ENCODE data around the gene STAB1.
"Not testable (repeated sequence)": the region's sequence is repeated elsewhere in the genome, so short reads cannot be mapped to it uniquely, and the experiment has no call there.

Gene STAB1

GRCh38 chr3:52525680-52526561 lies 30.8 kb downstream of the STAB1 start:
- DNase-seq, result no peak

DNA sequence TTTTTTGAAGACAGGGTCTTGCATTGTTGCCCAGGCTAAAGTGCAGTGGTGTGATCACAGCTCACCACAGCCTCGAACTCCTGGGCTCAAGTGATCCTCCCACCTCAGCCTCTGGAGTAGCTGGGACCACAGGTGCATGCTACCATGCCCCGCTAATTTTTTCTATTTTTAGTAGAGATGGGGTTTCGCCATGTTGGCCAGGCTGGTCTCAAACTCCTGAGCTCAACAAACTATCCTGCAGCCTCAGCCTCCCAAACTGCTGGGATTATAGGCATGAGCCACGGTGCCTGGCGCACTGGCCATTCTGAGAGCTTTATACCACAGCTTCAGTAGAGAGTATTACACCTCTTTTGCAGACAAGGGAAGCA lies 31.5 kb downstream of the STAB1 start:
- DNase-seq, result not testable (repeated sequence)

- DNase-seq, result no peak
Observed at GRCh38 chr3:52527039-52527731, 32.0 kb downstream of the STAB1 start.

GRCh38 chr3:52527732-52528585 lies 32.8 kb downstream of the STAB1 start:
- DNase-seq, result no peak

DNA sequence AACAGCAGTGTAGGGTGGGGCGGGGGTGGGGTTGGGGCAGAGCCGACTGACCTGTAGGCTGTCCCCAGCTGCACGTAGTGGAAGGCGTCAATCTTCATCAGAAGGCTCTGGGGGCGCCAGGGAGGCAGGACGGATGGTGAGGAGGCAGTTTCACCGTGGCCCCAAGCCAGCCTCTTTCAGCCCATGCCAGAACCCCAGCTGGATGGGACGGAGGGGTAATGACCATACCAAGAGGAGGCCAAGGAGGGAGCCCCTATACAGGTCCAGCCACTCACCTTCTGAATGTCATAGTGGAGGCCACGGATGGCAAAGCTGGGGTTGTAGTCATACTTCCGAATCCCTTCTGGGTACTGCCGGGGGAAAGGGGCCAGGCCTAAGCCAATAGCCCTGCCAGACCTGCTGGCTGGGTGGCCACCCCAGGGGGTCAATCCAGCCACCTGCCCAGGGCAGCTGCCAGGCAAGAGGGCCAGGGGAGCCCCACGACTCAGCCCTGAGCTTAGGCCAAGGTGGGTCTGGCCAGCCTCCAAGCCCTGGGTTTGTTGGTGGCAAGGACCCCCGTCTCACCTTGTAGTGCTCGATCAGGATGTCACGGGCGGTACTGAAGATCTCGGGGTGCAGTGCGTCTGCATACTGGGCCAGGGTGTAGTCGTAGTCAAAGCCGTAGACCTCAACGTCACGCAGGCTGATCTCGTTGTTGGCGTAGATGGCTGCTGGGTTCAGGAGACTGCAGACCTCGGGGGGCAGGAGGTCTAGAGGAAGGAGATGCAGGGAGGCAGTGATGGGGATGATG lies 33.6 kb downstream of the STAB1 start:
- DNase-seq, result no peak

DNA sequence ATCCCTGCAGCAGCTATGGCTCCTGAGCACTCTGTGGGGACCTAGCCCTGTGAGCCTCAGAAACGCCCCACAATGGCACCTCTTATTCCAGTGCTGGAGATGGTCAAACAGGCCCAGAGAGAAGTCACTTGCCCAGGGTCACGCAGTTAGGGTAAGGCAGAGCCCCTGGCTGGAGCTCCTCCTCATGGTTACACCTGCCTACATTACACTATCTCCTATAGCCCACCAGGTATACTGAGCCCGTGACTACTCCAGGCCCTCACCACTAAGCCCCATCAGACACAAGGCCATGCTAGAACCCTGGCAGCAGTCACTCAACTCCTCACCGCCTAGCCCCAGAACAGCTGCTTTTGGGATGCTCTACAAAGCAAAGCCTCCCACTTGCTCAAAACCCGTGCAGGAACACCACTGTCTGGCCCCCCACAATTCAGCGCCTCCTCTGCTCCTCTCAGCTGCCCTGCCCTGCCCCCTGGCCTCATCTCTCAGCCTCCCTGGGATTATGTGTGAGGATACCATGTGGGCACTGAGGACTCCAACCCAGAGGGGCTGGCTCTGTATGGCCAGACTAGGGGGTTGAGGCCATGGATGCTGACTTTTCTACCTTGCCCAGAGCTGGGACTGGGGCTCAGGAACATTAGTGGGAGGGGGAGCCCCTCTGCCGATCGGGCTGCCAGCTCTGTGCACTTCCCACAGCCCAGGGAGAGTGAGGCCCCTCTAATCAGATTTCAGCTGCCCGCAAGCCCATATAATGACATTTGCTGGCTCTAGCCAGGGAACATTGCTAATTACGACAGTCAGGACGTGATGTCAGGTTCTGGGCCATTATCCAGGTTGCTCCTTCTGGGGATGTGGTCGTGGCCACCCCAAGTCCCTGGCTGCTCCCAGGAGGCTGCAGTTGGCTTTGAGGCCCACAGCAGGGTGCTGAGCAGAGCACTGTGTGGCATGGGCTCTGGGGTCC lies 34.5 kb downstream of the STAB1 start:
- no peak for DNase-seq

GRCh38 chr3:52530918-52531826 lies 36.0 kb downstream of the STAB1 start:
- no peak for DNase-seq

DNA sequence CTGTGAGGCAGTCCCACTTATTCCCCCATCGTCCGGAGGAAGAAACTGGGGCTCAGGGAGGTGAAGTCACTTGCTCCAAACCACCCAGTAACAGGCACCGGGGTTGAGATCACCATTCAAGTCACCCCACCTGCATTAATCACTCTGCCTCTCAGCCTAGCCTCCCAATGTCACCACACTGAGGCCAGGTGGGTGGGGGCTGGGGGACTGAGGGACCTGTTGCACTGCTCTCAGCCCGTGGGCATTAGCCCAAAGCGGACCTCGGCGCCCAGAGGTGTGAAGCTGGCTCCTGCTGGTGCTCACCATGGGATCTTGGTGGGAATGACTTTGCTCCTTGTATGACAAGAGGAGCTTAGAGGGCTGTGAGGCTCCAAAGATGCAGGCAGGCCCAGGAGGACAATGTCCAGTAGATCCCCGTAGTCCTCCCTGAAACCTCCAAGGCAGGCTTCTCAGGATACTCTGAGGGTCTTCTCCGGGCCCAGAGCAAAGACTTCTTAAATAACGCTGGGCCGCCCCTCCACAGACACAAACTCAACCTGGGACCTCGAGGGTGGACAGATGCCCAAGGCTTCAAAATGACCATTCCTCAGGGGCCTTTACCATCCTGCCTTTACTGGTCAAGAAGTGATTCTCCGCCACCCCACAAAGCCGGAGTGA lies 36.9 kb downstream of the STAB1 start:
- DNase-seq, result no peak

DNA sequence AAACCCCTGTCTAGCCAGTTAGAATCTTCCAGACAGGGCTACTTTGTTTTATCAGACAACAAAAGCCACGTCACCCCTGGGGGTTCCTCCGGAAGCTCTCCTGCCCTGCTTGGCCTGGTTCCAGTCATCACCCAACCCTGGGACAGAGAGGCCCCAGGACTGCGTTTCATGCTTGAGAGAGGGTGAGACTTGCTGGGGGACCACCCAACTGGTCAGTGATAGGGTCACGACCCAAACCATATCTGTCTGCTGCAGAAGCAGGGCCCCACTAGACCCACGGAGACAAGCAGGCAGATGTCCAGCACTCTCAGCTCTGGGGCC lies 37.3 kb downstream of the STAB1 start:
- DNase-seq, result peak; percentile 84

GRCh38 chr3:52532838-52533622 lies 37.9 kb downstream of the STAB1 start:
- DNase-seq, result peak; percentile 27

- peak; percentile 92 for DNase-seq
Observed at GRCh38 chr3:52533623-52534280, 38.6 kb downstream of the STAB1 start, which contains the start of gene NT5DC2. NT5DC2 (minus strand) TSS chr3:52533857; CDS start chr3:52533737, 120 bp downstream.

DNA sequence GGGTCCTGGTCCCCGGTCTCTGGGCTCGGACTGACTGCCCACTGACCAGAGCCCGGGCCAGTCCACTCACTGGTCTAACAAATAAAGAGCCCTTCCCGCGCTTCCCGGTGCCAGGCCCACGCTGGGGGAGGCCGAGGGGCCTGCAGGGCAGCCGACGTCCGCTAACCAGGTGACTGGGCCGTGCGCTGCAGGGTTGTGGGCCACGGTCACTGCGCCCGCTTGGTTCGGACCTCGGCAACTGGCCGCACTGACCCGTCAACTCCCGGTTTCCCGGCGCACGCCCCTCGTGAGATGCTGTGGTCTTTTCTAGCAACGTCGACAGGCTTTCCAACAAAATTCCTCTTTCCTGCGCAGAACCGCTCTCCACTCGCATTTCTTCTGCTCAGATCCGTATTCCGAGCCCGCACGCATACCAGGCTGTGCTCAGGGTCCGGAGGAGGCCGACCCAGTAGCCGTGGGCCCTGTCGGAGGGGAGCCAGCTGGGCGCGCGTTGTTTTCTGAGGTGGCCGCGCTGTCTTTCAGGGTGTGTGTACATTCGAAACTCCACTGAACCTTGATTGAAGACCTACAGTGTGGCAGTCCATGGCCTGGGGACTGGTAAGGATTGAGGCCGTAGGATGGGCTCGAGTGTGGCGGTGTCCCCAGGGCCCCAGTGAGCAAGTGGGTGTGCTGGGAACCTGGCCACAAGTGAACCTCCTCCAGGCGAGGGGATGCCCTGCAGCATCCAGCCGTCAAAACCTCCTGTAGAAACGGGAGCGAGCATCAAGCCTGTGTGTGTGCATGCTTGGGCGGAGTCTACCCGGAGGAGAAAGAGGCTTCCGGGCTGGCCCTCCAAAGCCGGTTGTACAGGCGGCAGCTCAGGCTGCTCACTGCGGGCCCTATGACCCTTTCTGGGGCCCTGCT lies 39.4 kb downstream of the STAB1 start:
- DNase-seq, result no peak

- no peak for DNase-seq
Observed at GRCh38 chr3:52535411-52536111, 40.4 kb downstream of the STAB1 start.

DNA sequence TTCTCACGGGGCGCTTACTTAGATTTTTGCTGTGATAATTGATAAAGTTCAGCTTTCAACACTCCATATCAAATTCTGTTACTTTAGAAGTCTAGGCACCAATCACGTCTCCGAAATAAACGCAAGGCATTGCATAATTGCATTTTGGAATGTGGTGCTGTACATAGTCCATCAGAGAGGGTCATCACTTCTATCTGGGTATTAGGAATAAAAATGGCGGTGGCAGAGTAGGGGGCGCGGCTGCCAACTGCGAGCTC lies 40.9 kb downstream of the STAB1 start:
- DNase-seq, result no peak

DNA sequence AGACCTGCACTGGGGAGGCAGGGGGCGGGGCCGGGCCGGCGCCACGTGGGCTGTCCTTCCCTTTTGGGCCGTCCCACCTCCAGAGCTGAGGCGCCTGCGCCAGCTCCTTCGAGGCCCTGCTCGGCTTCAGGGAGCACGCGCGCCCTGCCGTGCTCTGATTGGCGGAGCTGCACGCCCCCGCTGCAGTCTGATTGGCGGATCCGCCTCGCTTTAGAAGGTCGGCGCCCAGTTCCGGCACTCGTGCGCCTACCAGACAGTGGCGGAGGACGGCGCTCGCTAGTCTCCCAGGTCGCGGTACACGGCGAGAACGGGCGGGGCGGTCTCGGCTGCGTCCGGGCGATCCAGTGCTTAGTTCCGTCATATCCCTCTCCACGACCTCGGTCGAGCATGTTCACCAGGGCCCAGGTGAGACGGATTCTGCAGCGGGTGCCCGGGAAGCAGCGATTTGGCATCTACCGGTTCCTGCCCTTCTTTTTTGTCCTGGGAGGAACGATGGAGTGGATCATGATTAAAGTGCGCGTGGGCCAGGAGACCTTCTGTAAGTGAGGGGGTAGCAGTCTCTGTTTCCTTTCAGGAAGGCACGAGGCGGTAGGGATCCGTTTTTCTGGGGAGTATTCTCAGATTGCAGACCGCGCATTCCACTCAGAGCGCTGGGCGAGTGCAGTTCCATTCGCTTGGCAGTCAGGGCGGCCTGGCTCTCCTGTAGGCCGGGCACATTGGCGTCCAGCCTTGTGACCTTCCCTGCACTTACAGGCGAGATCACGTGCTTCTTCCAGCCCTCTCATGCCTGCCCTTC lies 41.4 kb downstream of the STAB1 start, which contains the start of gene UQCC5:
Gene UQCC5 (plus strand): TSS at position 237 of the 796 bp plus-strand sequence. CDS start 151 bp downstream, at position 388.
- peak; percentile 99 for DNase-seq

DNA sequence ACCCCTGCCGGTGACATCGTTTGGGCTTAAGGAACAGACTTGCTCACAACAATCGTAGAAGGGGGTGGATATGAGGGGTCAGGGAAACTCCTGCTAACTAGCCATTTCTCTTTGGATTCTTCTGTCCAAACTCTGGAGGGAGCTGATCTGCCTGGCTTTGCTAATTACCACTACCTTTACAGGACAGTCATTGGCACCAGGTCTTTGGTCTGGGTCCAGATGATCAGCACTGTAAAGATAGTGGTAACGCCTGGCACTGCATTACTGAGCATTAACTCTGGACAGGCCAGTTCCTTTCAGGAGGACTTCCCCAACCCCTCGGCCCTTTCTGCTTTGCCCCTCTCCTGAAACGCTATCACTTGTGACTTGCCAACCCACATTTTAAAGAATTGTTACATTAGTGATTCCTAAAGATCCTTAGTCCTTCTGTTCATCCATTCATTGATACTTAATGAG lies 42.1 kb downstream of the STAB1 start:
- no peak for DNase-seq
